IPS-18c (cell line): Measurements from ENCODE around the gene BRD3.
A peak's percentile ranks its signal among the peaks of the same experiment; 100 is the strongest.
"Not testable (repeated sequence)": the region's sequence is repeated elsewhere in the genome, so short reads cannot be mapped to it uniquely, and the experiment has no call there.

Experiments used
- H3K4me3 ChIP-seq: 2 replicates; pipeline ENCODE4 v1.7.0; 2013; ENCODE audit warnings: low read depth, mild to moderate bottlenecking, low read length, moderate library complexity; ENCODE audit not compliant: insufficient read depth
- H3K9me3 ChIP-seq: one replicate; pipeline ENCODE4 v1.6.1; 2013; ENCODE audit warnings: mild to moderate bottlenecking, low read length, moderate library complexity; ENCODE audit not compliant: control insufficient read depth, insufficient read depth

Gene BRD3

GRCh38 chr9:134067904-134068743 is at the start of gene BRD3:
TSS of gene BRD3 (minus strand) at chr9:134068026. CDS start at chr9:134053477, 14,549 bp downstream.
- Histone ChIP-seq H3K9me3 (no peaks in the 10 kb centered on the region), H3K4me3 (peak within 1 kb of the TSS; percentile 87)

DNA sequence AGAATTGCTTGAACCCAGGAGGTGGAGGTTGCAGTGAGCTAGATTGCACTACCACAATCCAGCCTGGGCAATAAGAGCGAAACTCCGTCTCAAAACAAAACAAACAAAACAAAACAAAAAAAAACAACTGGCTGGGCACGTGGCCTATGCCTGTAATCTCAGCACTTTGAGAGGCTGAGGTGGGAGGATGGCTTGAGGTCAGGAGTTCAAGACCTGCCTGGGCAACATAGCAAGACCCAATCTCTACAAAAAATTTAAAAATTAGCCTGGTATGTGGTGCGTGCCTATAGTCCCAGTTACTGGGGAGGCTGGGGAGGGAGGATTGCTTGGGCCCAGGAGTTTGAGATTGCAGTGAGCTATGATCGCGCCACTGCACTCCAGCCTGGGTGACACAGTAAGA is 44.7 kb upstream of the BRD3 start:
- no peaks in the 10 kb centered on the region for H3K9me3 ChIP-seq
- H3K4me3 ChIP-seq = no peak overlapping the region

- Histone ChIP-seq H3K4me3 (no peak overlapping the region), H3K9me3 (no peaks in the 10 kb centered on the region)
Observed at GRCh38 chr9:134111064-134111463, 43.2 kb upstream of the BRD3 start.

DNA sequence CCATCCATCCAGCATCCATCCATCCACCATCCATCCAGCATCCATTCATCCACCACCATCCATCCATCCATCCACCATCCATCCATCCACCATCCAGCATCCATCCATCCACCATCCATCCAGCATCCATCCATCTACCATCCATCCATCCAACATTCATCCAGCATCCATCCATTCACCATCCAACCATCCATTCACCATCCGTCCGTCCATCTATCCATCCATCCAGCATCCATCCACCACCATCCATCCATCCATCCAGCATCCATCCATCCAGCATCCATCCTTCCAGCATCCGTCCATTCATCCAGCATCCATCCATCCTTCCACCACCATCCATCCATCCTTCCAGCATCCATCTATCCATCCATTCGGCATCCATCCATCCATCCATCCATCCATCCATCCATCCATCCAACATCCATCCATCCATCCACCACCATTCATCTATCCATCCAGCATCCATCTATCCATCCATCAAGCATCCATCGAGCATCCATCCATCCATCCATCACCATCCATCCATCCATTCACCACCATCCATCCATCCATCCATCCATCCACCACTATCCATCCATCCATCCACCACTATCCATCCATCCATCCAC is 35.7 kb upstream of the BRD3 start:
- Histone ChIP-seq H3K9me3 (peaks cover 3% of the 10 kb centered on the region), H3K4me3 (no peak overlapping the region)

DNA sequence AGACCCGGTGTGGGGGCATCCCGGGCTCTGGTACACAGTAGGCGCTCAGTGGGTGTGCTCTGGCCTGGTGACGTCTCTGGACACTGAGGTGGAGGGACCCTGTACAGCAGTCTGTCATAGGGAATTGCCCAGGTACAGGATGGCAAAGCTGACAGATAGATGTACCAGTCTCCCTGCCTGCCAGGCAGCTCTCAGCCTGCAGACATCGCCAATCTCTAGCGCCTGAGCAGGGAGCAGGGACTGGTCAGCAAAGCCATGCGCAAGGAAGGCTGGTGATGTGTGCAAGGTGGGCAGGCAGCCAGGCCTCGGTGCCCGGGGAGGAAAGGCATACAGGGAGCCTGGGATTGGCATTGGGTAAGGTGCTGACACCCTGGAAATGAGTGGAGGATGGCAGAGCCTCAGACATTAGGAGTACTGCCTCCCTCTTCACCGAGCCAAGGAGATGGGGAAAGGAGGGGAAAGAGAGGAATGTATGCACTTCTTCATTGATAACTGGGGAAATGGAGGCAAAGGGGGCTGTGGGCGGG is 33.9 kb upstream of the BRD3 start:
- Histone ChIP-seq H3K9me3 (peaks cover 3% of the 10 kb centered on the region), H3K4me3 (no peak overlapping the region)

GRCh38 chr9:134101133-134101532 is 33.3 kb upstream of the BRD3 start:
- H3K4me3 ChIP-seq, H3K9me3 ChIP-seq: not testable (repeated sequence)

- no peak overlapping the region for H3K4me3 ChIP-seq
- peaks cover 3% of the 10 kb centered on the region for H3K9me3 ChIP-seq
Observed at GRCh38 chr9:134100040-134100439, 32.2 kb upstream of the BRD3 start.

GRCh38 chr9:134099123-134099761 is 31.4 kb upstream of the BRD3 start:
- no peak overlapping the region for H3K4me3 ChIP-seq
- H3K9me3 ChIP-seq = peaks cover 3% of the 10 kb centered on the region

- Histone ChIP-seq H3K9me3 (no peaks in the 10 kb centered on the region), H3K4me3 (no peak overlapping the region)
Observed at GRCh38 chr9:134089972-134090371, 22.1 kb upstream of the BRD3 start.

- Histone ChIP-seq H3K9me3 (no peaks in the 10 kb centered on the region), H3K4me3 (no peak overlapping the region)
Observed at GRCh38 chr9:134088063-134088725, 20.4 kb upstream of the BRD3 start.

- Histone ChIP-seq H3K9me3 (no peaks in the 10 kb centered on the region), H3K4me3 (no peak overlapping the region)
Observed at GRCh38 chr9:134085674-134086073, 17.8 kb upstream of the BRD3 start.

GRCh38 chr9:134083451-134083850 is 15.6 kb upstream of the BRD3 start:
- no peak overlapping the region for H3K4me3 ChIP-seq

GRCh38 chr9:134076644-134077043 is 8.8 kb upstream of the BRD3 start:
- H3K4me3 ChIP-seq = no peak overlapping the region
- peaks cover 2% of the 10 kb centered on the region for H3K9me3 ChIP-seq

More at GRCh38 chr9:134083451-134083850, 15.6 kb upstream of the BRD3 start:
- H3K9me3 ChIP-seq = no peaks in the 10 kb centered on the region

DNA sequence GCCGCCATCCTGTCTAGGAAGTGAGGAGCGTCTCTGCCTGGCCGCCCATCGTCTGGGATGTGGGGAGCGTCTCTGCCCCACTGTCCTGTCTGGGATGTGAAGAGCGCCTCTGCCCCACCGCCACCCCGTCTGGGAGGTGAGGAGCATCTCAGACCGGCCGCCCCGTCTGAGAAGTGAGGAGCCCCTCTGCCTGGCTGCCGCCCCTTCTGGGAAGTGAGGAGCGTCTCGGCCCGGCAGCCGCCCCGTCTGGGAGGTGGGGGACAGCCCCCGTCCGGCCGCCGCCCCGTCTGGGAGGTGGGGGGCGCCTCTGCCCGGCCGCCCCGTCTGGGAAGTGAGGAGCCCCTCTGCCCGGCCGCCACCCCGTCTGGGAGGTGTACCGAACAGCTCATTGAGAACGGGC is 7.9 kb upstream of the BRD3 start:
- H3K9me3 ChIP-seq, H3K4me3 ChIP-seq: not testable (repeated sequence)

DNA sequence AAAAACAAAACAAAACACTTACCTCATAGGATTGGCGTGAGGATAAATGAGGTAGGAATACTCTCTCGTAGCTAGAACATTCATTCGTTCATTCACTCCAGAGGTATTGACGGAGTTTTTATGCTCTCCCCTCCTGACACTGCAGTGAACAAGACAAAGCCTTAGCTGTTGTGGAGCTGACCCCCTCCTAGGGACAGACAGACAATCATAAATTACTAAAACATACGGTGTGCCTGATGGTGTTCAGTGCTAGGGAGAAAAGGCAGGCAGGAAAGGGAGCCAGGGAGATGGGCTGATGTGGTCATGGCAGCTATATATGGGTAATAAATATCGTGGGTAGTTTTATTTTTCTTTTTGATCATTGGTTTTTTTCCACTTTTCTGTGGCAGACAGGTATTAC is 5.7 kb upstream of the BRD3 start:
- Histone ChIP-seq H3K4me3 (no peak overlapping the region), H3K9me3 (peaks cover 2% of the 10 kb centered on the region)

DNA sequence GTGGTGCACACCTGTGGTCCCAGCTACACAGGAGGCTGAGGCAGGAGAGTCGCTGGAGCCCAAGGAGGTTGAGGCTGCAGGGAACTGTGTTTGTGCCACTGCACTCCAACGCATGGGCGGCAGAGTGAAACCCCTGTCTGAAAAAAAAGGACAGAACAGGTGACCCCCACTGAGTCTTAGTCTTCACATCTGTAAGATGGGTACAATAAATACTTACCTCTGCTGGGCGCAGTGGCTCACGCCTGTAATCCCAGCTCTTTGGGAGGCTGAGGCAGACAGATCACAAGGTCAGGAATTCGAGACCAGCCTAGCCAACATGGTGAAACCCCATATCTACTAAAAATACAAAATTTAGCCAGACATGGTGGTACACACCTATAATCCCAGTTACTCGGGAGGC is 4.9 kb upstream of the BRD3 start:
- not testable (repeated sequence) for H3K9me3 ChIP-seq, H3K4me3 ChIP-seq

DNA sequence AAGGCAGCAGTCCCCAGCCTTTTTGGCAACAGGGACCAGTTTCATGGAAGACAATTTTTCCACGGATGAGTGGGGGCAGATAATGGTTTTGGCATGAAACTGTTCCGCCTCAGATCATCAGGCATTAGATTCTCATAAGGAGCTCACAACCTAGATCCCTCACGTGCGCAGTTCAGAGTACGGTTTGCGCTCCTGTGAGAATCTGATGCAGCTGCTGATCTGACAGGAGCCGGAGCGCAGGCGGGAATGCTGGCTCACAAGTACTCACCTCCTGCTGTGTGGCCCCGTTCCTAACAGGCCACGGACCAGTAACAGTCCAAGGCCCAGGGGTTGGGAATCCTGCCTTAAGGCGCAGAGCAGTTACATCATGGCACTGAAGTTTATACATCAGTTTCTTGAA is 3.3 kb upstream of the BRD3 start:
- Histone ChIP-seq H3K4me3 (no peak overlapping the region), H3K9me3 (no peaks in the 10 kb centered on the region)
